Astrocyte (in vitro differentiated cells and primary cell): ENCODE data around the gene PAM16. TPM values are rescaled to one million over a fixed set of nuclear protein-coding genes. Genes with fewer than 3 reads are reported as not detected.

ENCODE experiments used
- DNase-seq: peaks from one replicate; pipeline ENCODE4 v3.0.0-alpha.2; 2010; ENCODE audit warnings: low read depth
- FAIRE-seq: peaks from 2 replicates; lab custom pipeline; 2011; peaks lifted over from hg19 to GRCh38; lab: Jason Lieb, UNC
- H2AFZ ChIP-seq: 2 replicates; pipeline ENCODE4 v1.6.0; 2012; ENCODE audit warnings: low read depth, low read length, inconsistent platforms
- H3K27ac ChIP-seq: 2 replicates; pipeline ENCODE4 v1.5.1; 2011; ENCODE audit warnings: low read depth, low read length, inconsistent platforms
- H3K27me3 ChIP-seq: 2 replicates; pipeline ENCODE4 v1.6.0; 2011; ENCODE audit warnings: low read length, inconsistent platforms; ENCODE audit not compliant: insufficient read depth
- H3K36me3 ChIP-seq: 2 replicates; pipeline ENCODE4 v1.5.1; 2011; ENCODE audit warnings: low read length, inconsistent platforms; ENCODE audit not compliant: insufficient read depth
- H3K4me1 ChIP-seq: 2 replicates; pipeline ENCODE4 v1.5.1; 2011; ENCODE audit warnings: low read length, inconsistent platforms; ENCODE audit not compliant: insufficient read depth
- H3K4me2 ChIP-seq: 2 replicates; pipeline ENCODE4 v1.6.0; 2012; ENCODE audit warnings: low read length, inconsistent platforms
- H3K4me3 ChIP-seq: 2 replicates; pipeline ENCODE4 v1.5.1; 2011; ENCODE audit warnings: low read depth, mild to moderate bottlenecking, low read length, inconsistent platforms; ENCODE audit not compliant: insufficient read depth
- H3K79me2 ChIP-seq: 2 replicates; pipeline ENCODE4 v1.6.0; 2012; ENCODE audit warnings: mild to moderate bottlenecking, low read length, inconsistent platforms; ENCODE audit not compliant: insufficient read depth
- H3K9ac ChIP-seq: 2 replicates; pipeline ENCODE4 v1.6.0; 2012; ENCODE audit warnings: mild to moderate bottlenecking, low read length, inconsistent platforms
- H3K9me3 ChIP-seq: 2 replicates; pipeline ENCODE4 v1.5.1; 2012; ENCODE audit warnings: low read depth, mild to moderate bottlenecking, low read length, inconsistent platforms; ENCODE audit not compliant: insufficient read depth
- H4K20me1 ChIP-seq: 2 replicates; pipeline ENCODE4 v1.6.0; 2012; ENCODE audit warnings: low read length, inconsistent platforms; ENCODE audit not compliant: insufficient read depth
- H3K27ac Mint-ChIP-seq: one replicate; pipeline ENCODE4 v1.8.0; 2021; ENCODE audit warnings: mild to moderate bottlenecking, mixed read lengths; ENCODE audit not compliant: unreplicated experiment
- H3K27me3 Mint-ChIP-seq: one replicate; pipeline ENCODE4 v1.8.0; 2021; ENCODE audit warnings: low read depth, mixed read lengths; ENCODE audit not compliant: unreplicated experiment
- H3K36me3 Mint-ChIP-seq: one replicate; pipeline ENCODE4 v1.8.0; 2021; ENCODE audit warnings: low read depth, mixed read lengths; ENCODE audit not compliant: unreplicated experiment
- H3K4me1 Mint-ChIP-seq: one replicate; pipeline ENCODE4 v1.8.0; 2021; ENCODE audit warnings: low read depth, mixed read lengths; ENCODE audit not compliant: unreplicated experiment
- H3K4me3 Mint-ChIP-seq: one replicate; pipeline ENCODE4 v1.8.0; 2021; ENCODE audit warnings: mild to moderate bottlenecking, moderate library complexity, mixed read lengths; ENCODE audit not compliant: unreplicated experiment
- H3K9me3 Mint-ChIP-seq: one replicate; pipeline ENCODE4 v1.8.0; 2021; ENCODE audit warnings: mild to moderate bottlenecking, mixed read lengths; ENCODE audit not compliant: unreplicated experiment
- EZH2 ChIP-seq: IDR thresholded peaks from 2 replicates; pipeline ENCODE4 v1.6.1; 2012; ENCODE audit warnings: mild to moderate bottlenecking, low read length, inconsistent platforms; ENCODE audit not compliant: insufficient read depth
- total RNA-seq: library from RNA; stranded (reverse); gene quantifications from 2 replicates; pipeline ENCODE4 v1.2.1, GENCODE V29; 2021
- TF ChIP-seq, protein P1 (sequence below): IDR thresholded peaks from 2 replicates; pipeline ENCODE4 v1.5.1; 2011; ENCODE audit warnings: low read depth, mild to moderate bottlenecking, inconsistent platforms, low read length, moderate library complexity; ENCODE audit not compliant: insufficient read depth

Gene PAM16
- total RNA-seq, 1 donor from 2014 or later = 51.9 TPM

DNA sequence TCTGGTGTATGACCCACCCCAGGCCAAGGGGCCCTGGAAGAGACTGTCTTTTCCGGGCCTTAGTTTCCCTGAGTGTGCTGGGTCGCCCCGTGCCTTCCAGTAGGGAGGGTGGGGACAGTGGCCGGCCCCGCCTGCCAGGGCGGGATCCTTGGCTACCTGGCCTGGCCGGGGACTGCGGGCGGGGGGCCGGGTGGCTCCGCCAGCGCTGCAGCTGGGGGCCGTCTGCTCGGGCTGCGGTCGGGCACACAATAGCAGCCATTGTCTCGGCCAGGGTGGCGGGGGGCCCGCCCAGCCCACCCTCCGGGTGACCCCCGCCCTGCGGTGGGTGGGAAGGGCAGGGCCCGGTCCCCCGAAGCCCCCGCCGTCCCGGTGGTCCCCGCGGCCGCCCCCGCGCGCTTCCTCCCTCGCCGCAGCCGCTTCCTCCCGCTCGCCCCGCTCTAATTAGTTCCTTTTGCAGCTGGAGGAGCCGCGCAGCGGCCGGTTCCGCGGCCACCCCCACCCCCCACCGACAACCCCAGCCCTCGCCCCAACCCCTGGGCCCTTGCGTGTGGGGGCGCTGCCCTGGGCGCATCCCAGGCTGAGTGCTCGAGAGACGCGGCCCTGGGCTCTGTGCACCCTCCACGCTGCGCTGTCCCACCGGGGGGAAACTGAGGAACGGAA is 23.6 kb downstream of the PAM16 start:
- DNase-seq (no peak), FAIRE-seq (no peak)
- Histone ChIP-seq H3K27me3 (no peaks in the 10 kb centered on the region), H3K36me3 (no peaks in the 10 kb centered on the region), H3K9me3 (no peaks in the 10 kb centered on the region), H3K27ac (no peak overlapping the region), H3K4me1 (peaks cover 25% of the 10 kb centered on the region), H4K20me1 (peaks cover 87% of the 10 kb centered on the region), H3K4me3 (peak overlapping the region; percentile 50), H3K9ac (peak overlapping the region; percentile 62), H3K4me2 (peak overlapping the region; percentile 87), H2AFZ (peak overlapping the region; percentile 37), H3K79me2 (peaks cover 85% of the 10 kb centered on the region)
- no peaks in the 10 kb centered on the region for H3K27me3 Mint-ChIP-seq
- no peak overlapping the region for H3K27ac Mint-ChIP-seq
- TF ChIP-seq EZH2 = no peak
- TF ChIP-seq, protein P1, sequence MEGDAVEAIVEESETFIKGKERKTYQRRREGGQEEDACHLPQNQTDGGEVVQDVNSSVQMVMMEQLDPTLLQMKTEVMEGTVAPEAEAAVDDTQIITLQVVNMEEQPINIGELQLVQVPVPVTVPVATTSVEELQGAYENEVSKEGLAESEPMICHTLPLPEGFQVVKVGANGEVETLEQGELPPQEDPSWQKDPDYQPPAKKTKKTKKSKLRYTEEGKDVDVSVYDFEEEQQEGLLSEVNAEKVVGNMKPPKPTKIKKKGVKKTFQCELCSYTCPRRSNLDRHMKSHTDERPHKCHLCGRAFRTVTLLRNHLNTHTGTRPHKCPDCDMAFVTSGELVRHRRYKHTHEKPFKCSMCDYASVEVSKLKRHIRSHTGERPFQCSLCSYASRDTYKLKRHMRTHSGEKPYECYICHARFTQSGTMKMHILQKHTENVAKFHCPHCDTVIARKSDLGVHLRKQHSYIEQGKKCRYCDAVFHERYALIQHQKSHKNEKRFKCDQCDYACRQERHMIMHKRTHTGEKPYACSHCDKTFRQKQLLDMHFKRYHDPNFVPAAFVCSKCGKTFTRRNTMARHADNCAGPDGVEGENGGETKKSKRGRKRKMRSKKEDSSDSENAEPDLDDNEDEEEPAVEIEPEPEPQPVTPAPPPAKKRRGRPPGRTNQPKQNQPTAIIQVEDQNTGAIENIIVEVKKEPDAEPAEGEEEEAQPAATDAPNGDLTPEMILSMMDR = no peak
- peaks cover 11% of the 10 kb centered on the region for H3K4me1 Mint-ChIP-seq
- H3K9me3 Mint-ChIP-seq = no peaks in the 10 kb centered on the region
- no peak overlapping the region for H3K4me3 Mint-ChIP-seq
- H3K36me3 Mint-ChIP-seq = no peaks in the 10 kb centered on the region

DNA sequence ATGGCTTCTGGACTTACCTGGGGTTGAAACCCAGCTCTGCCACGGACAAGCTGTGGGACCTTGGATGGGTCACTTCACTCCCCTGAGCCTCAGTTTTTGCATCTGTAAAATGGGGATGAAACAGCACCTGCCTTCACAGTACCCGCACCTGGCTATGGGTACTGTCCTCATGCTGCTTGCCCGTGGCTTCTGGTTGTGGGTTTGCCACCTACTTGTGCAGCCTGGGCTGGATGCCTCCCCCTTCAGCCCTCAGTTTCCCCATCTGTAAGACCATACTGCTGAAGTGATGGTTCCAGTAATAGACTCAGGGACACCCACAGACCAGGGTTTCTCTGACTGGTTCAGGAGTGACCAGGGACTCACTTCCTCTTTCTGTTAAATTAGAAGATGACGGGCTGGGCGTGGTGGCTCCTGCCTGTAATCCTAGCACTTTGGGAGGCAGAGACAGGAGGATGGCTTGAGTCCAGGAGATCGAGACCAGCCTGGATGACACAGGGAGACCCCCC is 25.8 kb downstream of the PAM16 start:
- Histone ChIP-seq H3K27me3 (no peaks in the 10 kb centered on the region), H3K9me3 (no peaks in the 10 kb centered on the region), H3K4me2 (no peak overlapping the region), H2AFZ (no peak overlapping the region), H3K4me1 (peaks cover 30% of the 10 kb centered on the region), H3K36me3 (no peaks in the 10 kb centered on the region), H3K9ac (no peak overlapping the region), H4K20me1 (peaks cover 89% of the 10 kb centered on the region), H3K79me2 (peaks cover 92% of the 10 kb centered on the region), H3K27ac (no peak overlapping the region), H3K4me3 (no peak overlapping the region)
- Mint-ChIP-seq H3K4me3 (no peak overlapping the region), H3K4me1 (peaks cover 11% of the 10 kb centered on the region), H3K9me3 (no peaks in the 10 kb centered on the region), H3K27me3 (no peaks in the 10 kb centered on the region), H3K27ac (no peak overlapping the region), H3K36me3 (no peaks in the 10 kb centered on the region)
- TF ChIP-seq EZH2 = no peak
- TF ChIP-seq, protein P1 = no peak
- DNase-seq = no peak
- FAIRE-seq = no peak
